Tibial nerve (tissue), 3 donors: Measurements from ENCODE around the gene SESN2.

Experiments
- CTCF ChIP-seq, 5 experiments: fragments of 200-600 bp in 3 of 5; fragments of 450-650 bp in 2 of 5; sonication (generic) in 3 of 5; IDR thresholded peaks; one replicate each; pipeline ENCODE4 v1.5.1; 2016 to 2019; ENCODE audit warnings: antibody characterized with exemption in 5 of 5, mild to moderate bottlenecking in 3 of 5, moderate library complexity in 2 of 5
- POLR2A ChIP-seq, 2 donors: fragments of 450-650 bp; IDR thresholded peaks; one replicate each; pipeline ENCODE4 v1.6.1; 2017; ENCODE audit warnings: antibody characterized with exemption in 2 of 2, mild to moderate bottlenecking in 2 of 2, moderate library complexity in 2 of 2

GRCh38 chr1:28326984-28327383 is 67.7 kb downstream of the SESN2 start:
- no peak for TF ChIP-seq POLR2A (IDR thresholded peaks at IDR 0.05)
- TF ChIP-seq CTCF (IDR thresholded peaks at IDR 0.05), result no peak
